NT2/D1 (cell line): Measurements from ENCODE around the gene NLRP11.

Source experiments
- DNase-seq: peaks from one replicate; pipeline ENCODE4 v3.0.0-alpha.2; 2011; ENCODE audit warnings: low read depth, low spot score
- H3K27me3 ChIP-seq: 2 replicates; pipeline ENCODE4 v1.6.0; 2011; ENCODE audit warnings: mild to moderate bottlenecking; ENCODE audit not compliant: insufficient read length, insufficient read depth
- H3K36me3 ChIP-seq: 2 replicates; pipeline ENCODE4 v1.6.1; 2011; ENCODE audit warnings: mild to moderate bottlenecking, low read length, mixed read lengths; ENCODE audit not compliant: insufficient read depth, insufficient read length
- H3K4me1 ChIP-seq: 2 replicates; pipeline ENCODE4 v1.5.1; 2011; ENCODE audit not compliant: insufficient read depth, insufficient read length
- H3K4me3 ChIP-seq: 2 replicates; pipeline ENCODE4 v1.5.1; 2011; ENCODE audit warnings: low read depth; ENCODE audit not compliant: insufficient read length
- H3K9ac ChIP-seq: 2 replicates; pipeline ENCODE4 v1.6.0; 2011; ENCODE audit warnings: low read depth; ENCODE audit not compliant: insufficient read length
- H3K9me3 ChIP-seq: 2 replicates; pipeline ENCODE4 v1.5.1; 2011; ENCODE audit warnings: mild to moderate bottlenecking, low read length; ENCODE audit not compliant: insufficient read depth
- SUZ12 ChIP-seq: IDR thresholded peaks from 2 replicates; pipeline ENCODE4 v1.6.1; 2011; ENCODE audit not compliant: insufficient read length, insufficient read depth; ENCODE audit errors: extremely low read depth
- YY1 ChIP-seq: IDR thresholded peaks from 2 replicates; pipeline ENCODE4 v1.6.1; 2011; ENCODE audit not compliant: insufficient read length, insufficient read depth
- ZNF274 ChIP-seq: IDR thresholded peaks from 2 replicates; pipeline ENCODE4 v1.6.1; 2011; ENCODE audit warnings: mild to moderate bottlenecking, low read depth, low read length

Gene NLRP11

GRCh38 chr19:55813906-55814305 lies 17.9 kb downstream of the NLRP11 start:
- Histone ChIP-seq H3K4me3 (no peak overlapping the region), H3K36me3 (no peaks in the 10 kb centered on the region), H3K9ac (no peak overlapping the region), H3K27me3 (no peaks in the 10 kb centered on the region), H3K4me1 (no peaks in the 10 kb centered on the region), H3K9me3 (peaks cover 8% of the 10 kb centered on the region; the same call in 1 of the 2 replicates)
- DNase-seq: no peak
- TF ChIP-seq ZNF274 (no peak), YY1 (no peak), SUZ12 (no peak)

DNA sequence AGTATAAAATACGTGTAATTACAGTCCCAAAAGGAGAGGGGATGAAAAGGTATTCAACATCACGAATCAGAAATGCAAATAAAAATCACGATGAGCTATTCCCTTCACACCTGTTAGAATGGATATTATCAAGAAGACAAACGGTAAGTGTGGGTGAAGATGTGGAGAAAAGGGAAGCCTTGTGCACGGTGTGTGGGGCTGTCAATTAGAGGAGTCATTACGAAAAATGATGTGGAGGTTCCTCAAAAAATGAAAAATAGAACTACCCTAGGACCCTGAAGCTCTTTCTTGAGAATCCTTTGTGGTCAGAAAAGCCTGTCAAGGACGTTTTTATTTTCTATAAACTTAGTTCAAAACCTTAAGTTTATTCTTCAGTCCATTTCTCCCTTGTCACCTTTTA lies 19.4 kb downstream of the NLRP11 start:
- Histone ChIP-seq H3K9me3 (peaks cover 8% of the 10 kb centered on the region; the same call in 1 of the 2 replicates), H3K27me3 (no peaks in the 10 kb centered on the region), H3K9ac (no peak overlapping the region), H3K4me3 (no peak overlapping the region), H3K4me1 (no peaks in the 10 kb centered on the region), H3K36me3 (no peaks in the 10 kb centered on the region)
- DNase-seq: no peak
- TF ChIP-seq ZNF274 (no peak), SUZ12 (no peak), YY1 (no peak)

DNA sequence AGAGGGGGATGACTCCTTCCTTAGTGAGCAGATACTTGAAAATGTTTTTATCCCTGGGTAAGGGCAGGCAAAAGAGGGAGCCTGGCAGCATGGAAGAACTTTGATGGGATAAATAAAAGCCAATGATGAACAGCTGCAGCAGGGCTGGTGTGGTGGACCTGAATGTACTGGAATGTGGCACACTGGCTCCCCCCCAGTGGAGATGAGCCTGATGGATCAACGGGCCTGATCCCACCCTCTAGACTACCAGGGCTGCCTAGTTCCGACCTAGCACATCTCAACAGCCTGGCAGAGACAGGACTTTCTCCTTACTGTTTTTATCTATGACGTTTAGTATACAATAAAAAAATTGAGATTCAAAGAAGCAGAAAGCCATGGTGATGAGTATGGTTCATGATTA lies 20.5 kb downstream of the NLRP11 start:
- TF ChIP-seq SUZ12 (no peak), ZNF274 (no peak), YY1 (no peak)
- Histone ChIP-seq H3K4me1 (no peaks in the 10 kb centered on the region), H3K4me3 (no peak overlapping the region), H3K9ac (no peak overlapping the region), H3K27me3 (no peaks in the 10 kb centered on the region), H3K36me3 (no peaks in the 10 kb centered on the region), H3K9me3 (peaks cover 8% of the 10 kb centered on the region; the same call in 1 of the 2 replicates)
- no peak for DNase-seq

DNA sequence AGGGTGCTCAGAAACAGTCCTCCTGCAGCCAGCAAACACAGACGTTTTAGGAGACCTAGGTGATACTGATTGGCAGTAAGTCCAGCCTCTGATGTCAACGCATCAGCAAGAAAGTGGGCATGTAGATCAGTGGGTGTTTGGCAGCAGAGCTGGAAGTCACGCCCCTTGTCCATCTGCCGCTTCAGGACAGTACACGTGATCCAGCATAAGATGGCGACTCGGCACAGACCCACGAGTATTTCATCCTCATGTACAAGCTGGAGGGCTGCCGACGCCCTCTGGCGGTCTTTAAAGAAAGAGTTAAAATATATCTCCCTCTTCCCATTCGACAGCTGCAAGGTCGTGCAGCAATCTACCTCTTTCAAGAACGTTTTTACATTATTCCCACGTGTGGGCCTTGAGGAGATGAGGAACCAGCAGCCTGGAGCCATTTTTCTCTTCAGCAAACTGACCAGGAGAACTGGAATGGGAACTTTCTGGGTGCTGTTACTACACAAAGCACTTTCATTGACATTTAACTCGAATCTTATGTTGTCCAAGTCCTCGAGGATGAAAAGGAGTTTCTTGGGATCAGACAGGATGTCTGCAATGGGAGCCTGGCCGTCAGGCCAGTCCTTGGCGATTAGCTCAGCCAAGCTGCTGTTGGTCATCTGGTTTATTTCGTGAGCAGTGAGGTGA lies 22.3 kb downstream of the NLRP11 start:
- peaks cover 5% of the 10 kb centered on the region; the same call in 1 of the 2 replicates for H3K9me3 ChIP-seq
- no peak overlapping the region for H3K9ac ChIP-seq
- no peaks in the 10 kb centered on the region for H3K4me1 ChIP-seq
- peak; percentile 75 for DNase-seq
- TF ChIP-seq ZNF274 (no peak), YY1 (peak; percentile 48)
- H3K4me3 ChIP-seq: no peak overlapping the region
- no peaks in the 10 kb centered on the region for H3K27me3 ChIP-seq
- no peaks in the 10 kb centered on the region for H3K36me3 ChIP-seq

- TF ChIP-seq YY1 (no peak), ZNF274 (no peak), SUZ12 (no peak)
- Histone ChIP-seq H3K4me1 (no peaks in the 10 kb centered on the region), H3K9me3 (no peaks in the 10 kb centered on the region), H3K9ac (no peak overlapping the region), H3K36me3 (no peaks in the 10 kb centered on the region), H3K4me3 (no peak overlapping the region), H3K27me3 (no peaks in the 10 kb centered on the region)
- DNase-seq: no peak
Measured at GRCh38 chr19:55802281-55802680, 29.5 kb downstream of the NLRP11 start.

GRCh38 chr19:55801416-55801815 lies 30.4 kb downstream of the NLRP11 start:
- no peak for DNase-seq
- Histone ChIP-seq H3K36me3 (no peaks in the 10 kb centered on the region), H3K9ac (no peak overlapping the region), H3K4me3 (no peak overlapping the region), H3K9me3 (no peaks in the 10 kb centered on the region), H3K4me1 (no peaks in the 10 kb centered on the region), H3K27me3 (no peaks in the 10 kb centered on the region)
- TF ChIP-seq YY1 (no peak), SUZ12 (no peak), ZNF274 (no peak)

DNA sequence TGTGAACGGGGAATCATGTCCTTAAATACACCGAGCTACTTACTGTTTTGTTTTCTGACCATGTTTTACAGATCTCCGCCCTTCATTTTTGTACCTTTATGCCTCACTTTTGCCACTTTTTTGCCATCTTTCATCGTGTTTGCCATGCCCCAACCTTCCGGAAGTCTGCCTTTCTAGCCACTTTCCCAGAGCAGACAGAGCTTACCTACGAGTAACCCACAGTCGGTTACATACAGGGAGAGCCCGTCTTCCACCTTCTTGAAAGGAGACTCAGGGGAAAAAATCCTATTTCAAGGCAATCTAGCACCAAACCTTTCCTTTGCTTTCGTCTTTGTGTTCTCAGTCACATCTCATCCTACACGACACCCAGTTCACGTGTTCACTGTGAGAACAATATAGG lies 36.8 kb downstream of the NLRP11 start:
- no peaks in the 10 kb centered on the region for H3K27me3 ChIP-seq

More for the DNA sequence above, 36.8 kb downstream of the NLRP11 start:
- no peak overlapping the region for H3K9ac ChIP-seq
- TF ChIP-seq SUZ12 (no peak), YY1 (no peak), ZNF274 (no peak)
- no peak for DNase-seq
- no peaks in the 10 kb centered on the region for H3K36me3 ChIP-seq
- no peak overlapping the region for H3K4me3 ChIP-seq
- H3K9me3 ChIP-seq: no peaks in the 10 kb centered on the region
- H3K4me1 ChIP-seq: no peaks in the 10 kb centered on the region
